ENCODE data around the gene RICTOR. TPM values are rescaled to one million over a fixed set of nuclear protein-coding genes. Genes with fewer than 3 reads are reported as not detected.

RICTOR gene
- total and polyA plus RNA-seq, 12 donors: 3.1 to 88.3 (median 45.5) TPM

- H3K36me3 ChIP-seq: no peaks in the 10 kb centered on the region
- H3K9me3 ChIP-seq: peaks cover 0 to under 1% (median 0%) of the 10 kb centered on the region in 11 donors
- no peaks in the 10 kb centered on the region for H3K27me3 ChIP-seq
- peaks cover 0 to 8% (median 3%) of the 10 kb centered on the region in 9 donors for H3K4me1 ChIP-seq
- intact Hi-C loops (cut with DNase I): loop anchor here in 2 of 10 donors (5.0 kb wide), 1 partner anchor 87 kb away; no protein-coding TSS in a partner anchor
- no peak for DNase-seq
- H3K4me3 ChIP-seq: no peak overlapping the region
- 86 to 88% methylated on average over 1 of the region's 1 CpG for WGBS, 2 donors
- ATAC-seq: no peak
- H3K27ac ChIP-seq: no peak overlapping the region
- TF ChIP-seq, protein P1, sequence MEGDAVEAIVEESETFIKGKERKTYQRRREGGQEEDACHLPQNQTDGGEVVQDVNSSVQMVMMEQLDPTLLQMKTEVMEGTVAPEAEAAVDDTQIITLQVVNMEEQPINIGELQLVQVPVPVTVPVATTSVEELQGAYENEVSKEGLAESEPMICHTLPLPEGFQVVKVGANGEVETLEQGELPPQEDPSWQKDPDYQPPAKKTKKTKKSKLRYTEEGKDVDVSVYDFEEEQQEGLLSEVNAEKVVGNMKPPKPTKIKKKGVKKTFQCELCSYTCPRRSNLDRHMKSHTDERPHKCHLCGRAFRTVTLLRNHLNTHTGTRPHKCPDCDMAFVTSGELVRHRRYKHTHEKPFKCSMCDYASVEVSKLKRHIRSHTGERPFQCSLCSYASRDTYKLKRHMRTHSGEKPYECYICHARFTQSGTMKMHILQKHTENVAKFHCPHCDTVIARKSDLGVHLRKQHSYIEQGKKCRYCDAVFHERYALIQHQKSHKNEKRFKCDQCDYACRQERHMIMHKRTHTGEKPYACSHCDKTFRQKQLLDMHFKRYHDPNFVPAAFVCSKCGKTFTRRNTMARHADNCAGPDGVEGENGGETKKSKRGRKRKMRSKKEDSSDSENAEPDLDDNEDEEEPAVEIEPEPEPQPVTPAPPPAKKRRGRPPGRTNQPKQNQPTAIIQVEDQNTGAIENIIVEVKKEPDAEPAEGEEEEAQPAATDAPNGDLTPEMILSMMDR (IDR thresholded peaks at IDR 0.05): no peak
Measured at GRCh38 chr5:39083968-39084367, 9.8 kb upstream of the RICTOR start.

DNA sequence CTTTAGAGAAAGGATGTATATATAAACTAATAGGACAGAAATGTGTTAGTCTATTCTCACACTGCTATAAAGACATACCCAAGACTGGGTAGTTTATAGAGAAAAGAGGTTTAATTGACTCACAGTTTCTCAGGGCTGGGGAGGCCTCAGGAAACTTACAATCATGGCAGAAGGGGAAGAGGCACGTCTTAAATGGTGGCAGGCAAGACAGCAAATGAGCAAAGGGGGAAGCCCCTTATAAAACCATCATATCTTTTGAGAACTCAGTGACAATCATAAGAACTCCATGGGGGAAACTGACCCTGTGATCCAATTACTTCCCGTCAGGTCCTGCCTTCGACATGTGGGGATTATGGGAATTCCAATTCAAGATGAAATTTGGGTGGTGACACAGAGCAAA lies 8.8 kb upstream of the RICTOR start:
- no peaks in the 10 kb centered on the region for H3K9me3 ChIP-seq
- no peaks in the 10 kb centered on the region for H3K36me3 ChIP-seq
- DNase-seq (no peak), ATAC-seq (no peak)
- H3K27ac ChIP-seq: no peak overlapping the region
- peaks cover 0 to 8% (median 3%) of the 10 kb centered on the region in 9 donors for H3K4me1 ChIP-seq
- whole genome bisulfite sequencing, 2 donors: 87 to 88% methylated on average over 3 of the region's 3 CpGs
- no peak overlapping the region for H3K4me3 ChIP-seq
- H3K27me3 ChIP-seq: no peaks in the 10 kb centered on the region
- intact Hi-C loops (cut with DNase I): loop anchor here in 2 of 10 donors (5.0 kb wide), 1 partner anchor 86 kb away; no protein-coding TSS in a partner anchor
- TF ChIP-seq, protein P1 (IDR thresholded peaks at IDR 0.05): no peak

DNA sequence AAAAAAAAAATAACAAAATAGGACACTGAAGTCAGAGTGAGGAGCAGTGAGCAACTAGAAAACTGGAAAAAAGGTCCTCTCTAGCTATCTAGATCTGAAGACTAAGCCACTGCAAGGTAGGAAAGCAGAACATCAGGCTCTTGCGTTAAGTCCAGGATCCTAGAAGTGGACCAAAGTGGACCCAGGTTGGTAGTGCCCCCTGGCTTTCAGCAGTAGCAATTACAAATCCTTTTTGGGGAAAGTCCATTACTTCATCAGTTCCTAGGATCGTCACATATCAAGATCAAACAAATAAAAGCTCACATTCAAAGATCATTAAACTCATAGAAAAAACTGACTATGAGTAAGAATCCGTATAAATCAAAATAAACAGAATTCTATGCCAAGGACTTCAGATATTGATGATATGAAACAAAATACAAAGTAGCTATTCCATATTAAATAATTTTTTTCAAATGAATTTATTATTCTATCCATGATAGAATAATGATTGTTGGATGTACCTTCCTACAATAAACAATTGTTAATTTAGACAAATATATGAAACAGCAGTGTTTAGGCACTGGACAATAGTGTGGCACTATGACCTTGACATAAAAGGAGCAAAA lies 6.5 kb upstream of the RICTOR start:
- no peak overlapping the region for H3K4me3 ChIP-seq
- no peaks in the 10 kb centered on the region for H3K36me3 ChIP-seq
- no peaks in the 10 kb centered on the region for H3K27me3 ChIP-seq
- peaks cover 0 to 23% (median 6%) of the 10 kb centered on the region in 9 donors for H3K4me1 ChIP-seq
- ATAC-seq: peak; percentile 63 to 90 (median 79)
- intact Hi-C loops (cut with DNase I): loop anchor here in 7 of 10 donors (2.0 to 5.0 kb wide), 5 partner anchors 74 to 88 kb away; no protein-coding TSS in a partner anchor
- TF ChIP-seq, protein P1 (IDR thresholded peaks at IDR 0.05): peak; percentile 73 to 94 (median 89)
- WGBS, 2 donors: 5 to 7% methylated on average over 3 of the region's 3 CpGs
- H3K9me3 ChIP-seq: no peaks in the 10 kb centered on the region
- DNase-seq: peak; percentile 27 to 42
- H3K27ac ChIP-seq: no peak overlapping the region

DNA sequence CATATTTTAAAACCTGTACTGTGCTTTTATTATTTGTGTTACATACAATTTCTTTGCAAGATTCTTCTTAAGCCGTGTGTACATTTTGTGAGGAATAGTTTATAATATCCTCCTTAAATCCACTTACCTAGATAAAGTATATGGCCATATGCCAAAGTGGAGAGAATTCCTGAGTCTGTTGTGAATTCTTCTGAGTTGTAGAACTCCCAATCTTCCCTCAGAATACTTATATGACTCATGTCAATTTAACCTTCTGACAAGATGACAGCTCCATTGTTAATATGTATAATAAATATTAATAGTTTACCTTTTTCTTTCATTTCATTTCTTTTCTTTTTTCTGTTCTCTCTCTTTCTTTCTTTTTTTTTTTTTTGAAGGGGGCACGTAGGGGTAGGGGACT lies 6.0 kb upstream of the RICTOR start:
- TF ChIP-seq, protein P1 (IDR thresholded peaks at IDR 0.05): no peak
- ATAC-seq (no peak), DNase-seq (no peak)
- H3K9me3 ChIP-seq: no peaks in the 10 kb centered on the region
- peaks cover 0 to 28% (median 8%) of the 10 kb centered on the region in 9 donors for H3K4me1 ChIP-seq
- no peaks in the 10 kb centered on the region for H3K27me3 ChIP-seq
- H3K36me3 ChIP-seq: no peaks in the 10 kb centered on the region
- H3K4me3 ChIP-seq: no peak overlapping the region
- 73 to 79% methylated on average over 2 of the region's 2 CpGs for WGBS, 2 donors
- H3K27ac ChIP-seq: no peak overlapping the region
- intact Hi-C loops (cut with DNase I): loop anchor here in 7 of 10 donors (2.0 to 5.0 kb wide), 5 partner anchors 73 to 87 kb away; no protein-coding TSS in a partner anchor
